A549 treated with ZK216348 at 1 μM for 4 hours (cell line): ENCODE results near the gene DIO1. TPM values are rescaled to one million over a fixed set of nuclear protein-coding genes. Genes with fewer than 3 reads are reported as not detected.

ENCODE experiments used
- total RNA-seq: library from RNA; stranded (reverse); fragments of 200-300 nt; extraction: Qiagen RNA extraction; gene quantifications from 5 replicates; pipeline ENCODE4 v1.2.3, GENCODE V29; 2022; ENCODE audit warnings: low read depth

Gene DIO1
- not detected in 5 replicates for total RNA-seq

DNA sequence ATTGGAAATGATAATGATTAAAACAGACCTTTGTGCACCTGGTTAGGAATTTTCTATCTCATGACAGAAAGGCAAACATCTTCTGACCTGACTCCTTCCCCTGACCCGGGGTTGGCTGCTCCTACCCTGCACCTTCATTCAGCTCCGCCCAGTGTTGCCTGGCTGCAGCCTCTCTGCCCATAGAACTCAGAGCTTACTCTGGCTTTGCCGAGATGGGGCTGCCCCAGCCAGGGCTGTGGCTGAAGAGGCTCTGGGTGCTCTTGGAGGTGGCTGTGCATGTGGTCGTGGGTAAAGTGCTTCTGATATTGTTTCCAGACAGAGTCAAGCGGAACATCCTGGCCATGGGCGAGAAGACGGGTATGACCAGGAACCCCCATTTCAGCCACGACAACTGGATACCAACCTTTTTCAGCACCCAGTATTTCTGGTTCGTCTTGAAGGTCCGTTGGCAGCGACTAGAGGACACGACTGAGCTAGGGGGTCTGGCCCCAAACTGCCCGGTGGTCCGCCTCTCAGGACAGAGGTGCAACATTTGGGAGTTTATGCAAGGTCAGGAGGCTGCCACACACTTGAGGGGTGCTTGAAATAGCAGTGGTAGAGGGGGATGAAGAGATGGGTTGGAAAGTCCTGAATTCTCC, at the start of gene DIO1:
TSS of gene DIO1 (plus strand) at position 189 of the 638 bp plus-strand sequence. CDS start at position 213, 24 bp downstream.

DNA sequence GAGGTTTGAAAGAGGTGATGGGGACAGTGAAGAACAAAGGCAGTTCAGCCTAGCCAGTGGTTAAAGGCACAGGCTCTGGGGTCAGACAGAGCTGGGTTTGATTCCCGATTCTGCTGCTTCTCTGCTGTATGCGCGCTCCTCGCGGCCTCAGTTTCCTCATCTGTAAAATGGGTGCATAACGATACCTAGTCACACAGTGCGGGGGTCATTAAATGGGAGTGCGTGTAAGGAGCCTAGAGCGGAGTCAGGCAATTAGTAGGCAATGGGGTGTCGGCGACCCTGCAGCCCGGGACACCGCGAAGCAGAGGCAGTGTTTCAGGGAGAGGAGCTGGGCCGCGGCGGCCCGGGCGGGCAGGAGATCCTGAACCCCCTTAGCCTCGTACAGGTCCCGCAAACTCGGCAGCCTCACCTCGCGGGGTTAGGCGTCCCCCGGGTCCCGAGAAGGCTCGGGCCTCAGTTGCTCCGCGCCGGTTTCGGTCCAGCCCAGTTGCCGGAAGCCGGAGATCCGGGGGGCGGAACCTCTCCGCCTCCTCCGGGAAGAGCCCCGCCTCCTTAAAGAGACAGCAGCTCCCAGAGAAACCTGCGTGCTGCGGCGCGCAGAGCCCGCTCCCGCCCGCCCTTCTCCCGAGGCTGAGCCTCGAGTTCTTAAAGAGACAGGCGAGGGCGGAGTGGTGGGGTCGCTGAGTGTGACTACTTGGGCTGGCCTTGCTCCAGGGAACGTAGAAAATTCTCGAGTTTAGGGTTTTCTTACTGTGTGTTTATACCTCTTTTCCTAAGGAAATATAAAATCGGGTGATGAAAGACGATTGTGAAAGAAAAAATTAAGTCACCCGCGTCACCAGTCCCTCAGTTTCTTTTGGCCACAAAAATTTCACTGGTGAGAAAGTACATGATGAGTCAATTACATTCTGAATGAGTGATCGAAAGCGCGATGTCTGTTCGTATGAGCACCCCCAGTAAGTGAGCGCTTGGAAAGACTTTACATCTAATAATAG, 4.4 kb upstream of the DIO1 start, which contains the start of gene YIPF1:
TSS of gene YIPF1 (minus strand) at position 494 of the 995 bp plus-strand sequence. CDS start 860 bp downstream, outside the sequence.

DNA sequence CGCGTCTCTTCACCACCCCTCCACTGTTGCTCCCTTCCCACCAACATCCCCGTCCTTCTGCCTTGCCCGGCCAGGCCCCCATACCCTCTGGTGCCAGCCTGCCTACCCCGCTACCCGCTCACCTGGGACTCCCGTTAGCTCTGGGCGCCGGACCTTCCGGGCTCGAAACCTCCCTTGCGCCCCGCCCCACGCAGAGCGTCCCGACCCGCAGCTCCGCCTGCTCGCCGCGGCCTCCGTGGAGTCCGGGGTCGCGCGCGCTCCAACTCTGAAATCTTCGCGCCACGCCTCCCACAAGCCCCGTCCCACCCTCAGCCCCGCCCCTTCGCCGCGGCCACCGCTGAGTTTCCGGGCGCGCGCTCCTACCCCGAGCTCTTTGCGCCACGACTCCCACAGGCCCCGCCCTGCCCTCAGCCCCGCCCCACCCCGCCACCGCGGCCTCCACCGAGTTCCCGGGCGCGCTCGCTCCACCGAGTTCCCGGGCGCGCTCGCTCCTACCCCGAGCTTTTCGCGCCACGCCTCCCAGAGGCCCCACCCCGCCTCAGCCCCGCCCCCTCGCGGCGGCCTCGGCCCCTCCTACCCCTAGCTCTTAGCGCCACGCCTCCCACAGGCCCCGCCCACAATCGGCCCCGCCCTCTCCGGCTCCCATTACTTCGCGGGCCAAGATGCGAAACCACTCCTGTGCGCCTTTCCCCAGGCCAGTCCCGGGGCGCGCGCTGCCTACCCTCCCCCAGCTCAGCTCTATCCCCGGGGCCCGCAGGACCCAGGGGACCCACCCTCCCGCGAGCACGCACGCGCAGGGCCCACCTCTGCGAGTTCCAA, 51.7 kb downstream of the DIO1 start, which contains the start of gene IFT25:
TSS of gene IFT25 (minus strand) at position 267 of the 819 bp plus-strand sequence. CDS start 5,617 bp downstream, outside the sequence.

DNA sequence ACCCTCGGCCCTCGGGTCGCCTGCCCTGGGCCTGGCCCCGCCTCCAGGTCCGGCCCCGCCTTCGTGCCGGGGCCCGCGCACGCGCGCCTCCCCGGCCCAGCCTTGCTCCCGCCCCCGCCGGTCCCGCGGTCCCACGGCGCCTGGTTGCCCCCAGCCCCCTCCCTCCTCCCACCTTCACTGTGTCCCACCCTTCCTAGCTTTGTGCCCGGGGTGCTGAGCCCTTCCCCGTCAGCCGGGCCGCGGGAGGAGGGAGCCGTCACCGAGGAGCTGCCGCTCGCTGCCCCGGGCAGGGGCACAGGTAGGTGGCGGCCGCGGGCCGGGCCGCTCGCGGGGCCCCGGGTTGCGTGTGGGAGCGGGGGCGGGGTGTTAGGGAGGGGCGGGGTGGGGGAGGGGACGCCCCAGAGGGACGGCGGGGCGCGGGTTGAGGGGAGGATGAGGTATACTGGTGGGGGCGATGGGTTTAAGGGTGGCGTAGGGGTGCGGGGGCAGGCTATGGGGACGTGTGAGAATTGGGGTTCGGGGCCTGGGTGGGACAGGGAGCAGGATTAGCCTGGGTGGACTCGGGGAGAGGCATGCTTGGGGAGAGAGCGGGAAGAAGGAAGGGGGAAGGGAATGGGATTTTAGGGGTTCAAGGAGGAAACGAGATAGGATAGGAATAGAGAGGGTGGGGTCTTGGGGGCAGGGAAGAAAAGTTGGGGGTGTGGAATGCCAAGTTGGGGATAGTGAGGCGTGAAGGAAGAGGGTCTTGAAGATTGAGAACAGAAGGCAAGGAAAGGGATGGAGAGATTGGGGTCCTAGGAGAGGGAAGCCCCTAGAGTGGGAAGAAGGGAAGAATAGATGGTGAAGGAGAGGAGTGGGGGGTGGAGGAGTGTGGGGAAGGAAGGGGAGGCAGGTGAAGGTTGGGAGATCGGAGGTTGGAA, 52.5 kb downstream of the DIO1 start, which contains the start of gene LRRC42:
TSS of gene LRRC42 (plus strand) at position 99 of the 920 bp plus-strand sequence. CDS start 5,650 bp downstream, outside the sequence.

Other genes starting within 250 kb of the DIO1 start
- gene GLIS1, start 155.0 kb upstream of the DIO1 start, total RNA-seq, result 0.08 TPM in 1 of 5 replicates, not detected in the others
- gene NDC1, start 55.9 kb upstream of the DIO1 start, total RNA-seq, result 15.7 to 26.0 TPM (median 22.0 TPM) in 5 replicates
- gene YIPF1, start 4.4 kb upstream of the DIO1 start, total RNA-seq, result 13.3 to 15.6 TPM (median 14.3 TPM) in 5 replicates
- gene IFT25, start 51.5 kb downstream of the DIO1 start, total RNA-seq, result 23.1 to 49.2 TPM (median 29.2 TPM) in 5 replicates
- gene LRRC42, start 52.2 kb downstream of the DIO1 start, total RNA-seq, result 24.6 to 27.6 TPM (median 25.3 TPM) in 5 replicates
- not detected in 5 replicates for gene LDLRAD1, start 124.0 kb downstream of the DIO1 start, total RNA-seq
- gene TMEM59, start 159.0 kb downstream of the DIO1 start, total RNA-seq, result 110 to 137 TPM (median 118 TPM) in 5 replicates
- gene TCEANC2, start 159.4 kb downstream of the DIO1 start, total RNA-seq, result 1.8 to 3.3 TPM (median 2.4 TPM) in 5 replicates